Activated T-cell treated with anti-CD3 and anti-CD28 coated beads for 24 hours (primary cell): ENCODE measurements around the gene IFNAR1.
A peak's percentile ranks its signal among the peaks of the same experiment; 100 is the strongest.
"Not testable (repeated sequence)": the region's sequence is repeated elsewhere in the genome, so short reads cannot be mapped to it uniquely, and the experiment has no call there.

Experiments used
- DNase-seq: peaks from one replicate; pipeline ENCODE4 v3.0.0-alpha.2; 2020; ENCODE audit warnings: low read depth

Gene IFNAR1

DNA sequence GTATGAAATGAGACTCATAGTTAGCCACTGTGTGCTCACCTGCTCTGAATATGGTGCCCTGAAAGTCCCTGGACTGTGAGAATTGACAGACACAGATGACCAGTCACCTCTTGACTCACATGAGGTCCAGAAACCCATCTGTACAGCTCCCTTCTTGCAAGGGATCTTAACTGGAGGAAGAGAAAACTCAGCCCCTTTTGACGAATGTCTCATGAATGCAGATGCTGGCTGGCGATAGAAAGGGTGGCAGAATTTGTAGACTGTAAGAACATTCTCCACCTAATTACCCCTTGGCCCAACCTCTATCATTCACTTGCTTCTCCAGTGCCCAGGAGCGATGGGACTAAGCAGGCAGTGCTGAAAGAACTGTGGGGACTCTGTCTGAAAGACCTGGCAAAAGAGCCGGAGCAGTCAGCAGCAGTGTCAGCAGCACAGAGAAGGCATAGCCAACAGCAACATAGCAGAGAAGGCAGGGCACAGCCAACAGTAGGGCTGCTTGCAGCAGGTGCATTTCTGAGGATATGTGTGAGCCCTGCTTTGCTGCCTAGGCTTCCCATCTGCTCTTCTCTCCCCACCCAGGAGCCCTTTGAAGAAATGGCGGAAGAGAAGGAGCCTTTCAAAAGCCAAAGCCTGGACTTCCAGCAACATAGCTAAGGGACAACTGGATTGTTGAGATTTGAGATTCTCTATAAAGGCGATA, 52.6 kb downstream of the IFNAR1 start:
- no peak for DNase-seq

- DNase-seq, result no peak
These were observed 53.3 kb downstream of the IFNAR1 start for GRCh38 chr21:33378081-33378480.

- DNase-seq, result not testable (repeated sequence)
These were observed 55.2 kb downstream of the IFNAR1 start for GRCh38 chr21:33379934-33380333.

DNA sequence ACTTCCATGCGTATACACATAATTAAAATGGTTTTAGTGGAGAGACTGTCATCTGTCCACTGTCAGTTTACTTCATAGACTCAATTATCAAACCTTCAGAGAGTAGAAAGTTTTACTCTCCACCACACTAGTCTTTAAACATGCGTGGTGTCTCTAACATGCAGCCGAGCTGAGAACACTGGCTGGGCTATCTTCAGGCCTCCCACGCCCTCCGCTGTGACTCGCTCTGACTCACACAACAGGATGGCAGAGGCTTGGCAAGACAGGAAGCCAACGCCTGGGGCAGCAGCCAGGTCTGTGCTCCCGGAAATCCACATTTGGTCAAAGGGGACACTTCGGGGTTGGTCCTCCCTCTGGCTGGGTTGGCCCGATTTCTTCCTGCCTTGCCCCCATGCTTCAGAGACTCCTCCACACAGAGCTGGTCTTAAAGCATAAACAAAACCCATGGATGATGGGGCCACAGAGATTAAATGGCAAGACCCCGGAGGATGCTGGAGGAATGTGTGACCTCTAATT, 55.8 kb downstream of the IFNAR1 start:
- peak; percentile 86 for DNase-seq

GRCh38 chr21:33381381-33381780, 56.6 kb downstream of the IFNAR1 start:
- not testable (repeated sequence) for DNase-seq

- DNase-seq, result peak; percentile 63
These were observed 58.5 kb downstream of the IFNAR1 start for GRCh38 chr21:33383056-33383888.

DNA sequence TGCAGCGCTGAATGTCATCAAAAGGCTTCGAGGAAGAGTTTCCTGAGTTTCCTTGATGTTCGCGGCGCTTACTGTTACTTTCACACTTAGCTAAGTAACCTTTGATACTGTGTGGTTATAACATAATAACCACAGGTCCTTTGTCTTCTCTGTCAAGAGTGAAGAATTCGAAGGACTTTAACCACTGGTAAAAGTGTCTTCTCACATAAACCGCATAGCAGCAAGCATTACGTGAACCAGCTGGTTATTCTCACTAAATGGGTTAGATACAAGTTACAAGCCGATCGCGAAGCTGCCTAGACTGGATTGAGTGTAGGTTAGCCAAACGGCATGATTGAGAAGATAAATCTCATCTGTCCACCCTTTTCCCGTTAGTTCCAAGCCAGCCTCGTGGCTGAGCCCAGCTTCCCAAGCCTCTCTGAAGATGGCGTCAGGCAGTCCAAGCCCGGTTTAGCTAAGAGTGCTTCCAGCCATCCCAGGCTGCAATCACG, 60.1 kb downstream of the IFNAR1 start:
- DNase-seq, result no peak

DNA sequence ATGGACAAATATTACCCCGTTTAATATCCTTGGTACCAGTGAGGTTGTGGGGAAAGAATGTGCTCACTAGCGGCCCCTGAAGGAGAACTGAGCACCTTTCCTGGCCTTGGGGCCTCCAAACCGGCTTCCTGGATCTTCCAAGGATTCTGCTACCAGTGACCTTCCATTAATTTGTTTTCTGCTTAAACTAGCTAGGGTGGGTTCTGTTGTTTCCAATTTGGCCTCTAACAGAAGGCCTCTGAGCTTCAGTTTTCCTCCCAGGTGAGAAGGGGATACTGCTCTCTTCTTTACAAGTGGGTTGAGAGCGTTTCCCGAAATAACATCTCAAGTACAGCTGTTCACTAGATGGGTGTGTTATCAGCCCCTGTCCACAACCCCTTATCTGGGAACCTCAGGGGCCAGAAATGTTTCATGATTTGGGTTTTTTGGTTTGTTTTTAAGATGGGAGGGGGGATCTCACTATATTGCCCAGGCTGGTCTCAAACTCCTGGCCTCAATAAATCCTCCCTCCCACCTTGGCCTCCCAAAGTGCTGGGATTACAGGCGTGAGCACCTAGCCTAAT, 61.5 kb downstream of the IFNAR1 start:
- no peak for DNase-seq

GRCh38 chr21:33387294-33387693, 62.5 kb downstream of the IFNAR1 start:
- DNase-seq, result no peak

DNA sequence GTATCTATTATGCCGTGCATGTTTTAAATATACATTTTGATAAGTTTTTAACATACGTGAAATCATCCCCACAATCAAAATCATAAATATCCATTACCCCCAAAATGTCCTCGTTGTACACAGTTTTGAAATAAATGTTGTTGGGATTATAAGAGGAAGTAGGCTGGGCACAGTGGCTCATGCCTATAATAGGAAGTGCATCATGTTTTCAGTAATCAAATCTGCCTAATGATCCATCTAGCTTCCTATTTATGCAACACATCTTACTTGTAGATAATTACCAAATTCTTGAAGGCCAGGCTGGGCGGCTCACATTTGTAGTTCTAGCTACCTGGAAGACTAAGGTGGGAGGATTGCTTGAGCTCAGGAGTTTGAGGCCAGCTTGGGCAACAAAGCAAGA, 63.4 kb downstream of the IFNAR1 start:
- no peak for DNase-seq

DNA sequence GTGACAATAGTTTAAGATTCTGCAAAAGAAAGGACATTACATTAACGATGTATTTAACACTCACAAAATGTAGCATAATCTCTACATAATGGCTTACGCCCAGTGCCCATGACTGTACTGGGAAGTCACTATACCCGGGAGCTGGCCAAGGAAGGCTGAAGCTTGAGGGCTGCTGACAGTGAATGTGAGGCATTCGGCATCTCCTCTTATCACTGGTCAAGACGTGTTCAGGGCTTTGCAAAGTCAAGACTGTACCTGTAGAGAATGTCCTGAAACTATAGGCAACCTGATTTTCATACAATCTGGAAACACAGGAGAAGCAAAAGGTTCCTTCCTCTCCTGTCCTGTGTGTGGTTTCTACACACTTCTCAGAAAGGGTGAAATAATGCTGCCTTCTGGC, 65.7 kb downstream of the IFNAR1 start:
- no peak for DNase-seq

- no peak for DNase-seq
These were observed 66.9 kb downstream of the IFNAR1 start for GRCh38 chr21:33391656-33392055.

GRCh38 chr21:33392284-33392985, 67.7 kb downstream of the IFNAR1 start:
- no peak for DNase-seq

GRCh38 chr21:33393348-33393747, 68.6 kb downstream of the IFNAR1 start:
- DNase-seq, result no peak

DNA sequence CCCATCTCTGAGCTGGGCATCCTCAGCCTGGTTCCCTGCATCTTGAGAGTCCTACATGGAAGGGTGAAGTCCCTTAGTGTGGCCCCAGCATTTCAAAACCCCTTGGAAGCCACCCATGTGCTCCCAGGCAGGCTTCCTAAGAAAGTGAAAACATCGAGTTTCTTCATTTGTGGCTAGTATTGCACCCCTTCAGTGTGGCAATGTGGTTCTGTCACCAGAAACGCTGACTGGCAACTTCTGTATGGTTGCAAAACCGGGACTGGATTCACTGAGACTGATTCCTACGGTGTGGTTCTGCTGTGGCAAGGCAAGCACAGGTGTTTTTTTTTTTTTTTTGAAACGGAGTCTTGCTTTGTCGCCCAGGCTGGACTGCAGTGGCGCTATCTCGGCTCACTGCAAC, 69.5 kb downstream of the IFNAR1 start:
- no peak for DNase-seq

- no peak for DNase-seq
These were observed 71.1 kb downstream of the IFNAR1 start for GRCh38 chr21:33395891-33396331.

DNA sequence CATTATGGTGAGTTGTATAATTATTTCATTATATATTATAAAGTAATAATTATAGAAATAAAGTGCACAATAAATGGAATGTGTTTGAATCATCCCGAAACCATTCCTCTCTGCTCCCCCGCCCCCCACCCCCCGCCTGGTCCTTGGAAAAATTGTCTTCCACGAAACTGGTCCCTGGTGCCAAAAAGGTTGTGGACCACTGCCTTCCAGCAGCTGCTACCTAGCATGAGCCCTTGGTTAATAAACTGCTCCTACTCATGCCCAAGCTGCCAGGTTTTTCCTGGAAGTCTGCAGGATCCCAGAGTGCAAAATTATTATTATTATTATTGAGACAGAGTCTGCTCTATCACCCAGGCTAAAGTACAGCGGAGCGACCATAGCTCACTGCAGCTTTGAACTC, 71.7 kb downstream of the IFNAR1 start:
- DNase-seq, result no peak

DNA sequence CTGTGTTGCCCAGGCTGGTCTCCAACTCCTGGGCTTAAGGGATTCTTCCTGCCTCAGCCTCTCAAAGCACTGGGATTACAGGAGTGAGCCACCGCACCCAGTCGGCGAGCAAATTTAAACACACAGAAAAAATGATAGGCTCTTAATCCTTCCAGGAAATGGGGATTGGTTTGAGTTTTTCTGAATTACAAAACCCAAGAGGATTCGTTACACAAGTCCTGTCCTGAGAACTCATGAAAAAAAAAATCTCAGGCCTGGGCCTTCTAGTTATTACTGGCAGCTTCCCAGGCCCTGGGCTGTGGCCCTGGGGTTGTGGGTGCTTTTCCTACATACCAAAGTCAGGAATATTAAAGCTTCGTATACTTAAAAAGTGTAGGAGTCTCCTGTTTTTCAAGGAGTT, 72.2 kb downstream of the IFNAR1 start:
- DNase-seq, result no peak

DNA sequence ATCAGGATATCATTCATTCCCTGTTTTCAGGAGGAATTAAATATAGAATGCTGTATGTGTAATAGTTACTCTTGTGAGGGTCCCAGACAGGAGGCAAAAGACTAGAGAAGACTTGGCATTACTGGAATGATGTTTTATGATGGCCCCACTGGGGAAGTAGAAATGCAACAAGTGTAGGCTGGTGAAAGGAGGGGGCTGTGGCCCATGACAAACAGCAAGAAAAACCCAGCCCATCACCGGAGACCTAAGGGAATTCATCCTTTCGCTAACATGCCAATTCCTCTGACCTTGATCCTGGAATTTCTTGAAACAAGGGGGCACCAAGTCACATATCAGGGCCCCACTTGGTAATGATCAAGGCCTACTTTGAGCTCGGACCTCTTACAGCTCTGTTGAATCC, 72.9 kb downstream of the IFNAR1 start:
- DNase-seq, result no peak

DNA sequence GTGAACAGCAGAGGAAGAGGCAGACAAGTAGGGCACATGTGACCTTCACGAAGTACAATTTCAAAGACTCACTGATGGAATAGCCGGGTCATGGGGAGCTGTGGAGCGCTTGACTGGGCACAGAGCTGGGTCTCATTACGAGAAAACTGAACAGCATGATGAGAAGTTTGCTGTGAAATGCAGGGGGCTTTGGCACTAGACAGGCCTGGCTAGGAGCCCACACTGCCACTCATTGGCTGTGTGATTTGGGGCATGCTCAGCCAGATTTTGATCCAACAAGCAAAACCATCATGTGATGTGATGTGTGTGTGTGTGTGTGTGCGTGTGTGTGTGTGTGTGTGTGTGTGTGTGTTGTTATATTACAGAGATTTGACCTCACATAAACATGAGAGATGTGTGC, 73.6 kb downstream of the IFNAR1 start:
- DNase-seq, result no peak

DNA sequence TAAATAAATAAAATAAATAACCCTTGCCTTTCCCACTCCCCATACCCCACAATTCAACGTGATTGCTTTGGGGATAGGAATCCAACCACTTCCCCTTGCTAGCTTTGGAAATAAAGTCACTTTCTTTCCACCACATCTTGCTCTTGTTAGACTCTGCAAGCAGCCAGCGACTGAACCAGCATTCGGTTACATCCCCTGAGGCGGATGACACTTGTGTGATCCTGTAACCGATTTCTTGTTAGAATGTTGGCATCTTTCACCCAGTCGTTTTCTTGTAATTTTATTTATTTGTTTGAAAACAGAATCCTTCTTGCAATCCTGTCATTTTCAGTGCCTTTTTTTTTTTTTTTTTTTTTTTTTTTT, 76.8 kb downstream of the IFNAR1 start:
- no peak for DNase-seq
